HCEC 1CT (cell line): Measurements from ENCODE around the gene CDH26.
"Not testable (repeated sequence)": the region's sequence is repeated elsewhere in the genome, so short reads cannot be mapped to it uniquely, and the experiment has no call there.

ENCODE experiments used
- DNase-seq: peaks from one replicate; pipeline ENCODE4 v3.0.0-alpha.2; 2017

The CDH26 gene

GRCh38 chr20:59942245-59942644 lies 16.0 kb upstream of the CDH26 start:
- DNase-seq = no peak

GRCh38 chr20:59944726-59945125 lies 13.5 kb upstream of the CDH26 start:
- DNase-seq = no peak

DNA sequence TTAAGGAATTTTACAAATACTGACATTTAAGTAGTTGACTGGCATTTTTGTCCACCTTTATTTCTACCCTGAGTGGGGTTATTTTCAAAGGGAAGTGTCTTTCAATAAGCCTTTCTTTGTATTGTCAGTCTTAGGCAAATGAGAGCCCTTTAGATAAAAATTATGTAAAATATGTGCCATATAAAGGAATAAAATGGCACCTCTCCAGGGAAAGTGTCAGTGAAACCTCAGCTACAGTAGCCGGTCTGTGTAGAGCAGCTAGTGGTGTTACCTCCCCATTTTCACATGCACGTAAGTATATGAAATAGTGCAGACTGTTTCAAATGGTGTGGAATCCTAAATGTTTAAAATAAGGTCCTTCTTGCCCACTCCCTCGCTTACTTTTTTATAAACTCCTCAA lies 13.0 kb upstream of the CDH26 start:
- DNase-seq = no peak

- DNase-seq = no peak
Measured at GRCh38 chr20:59945731-59946130, 12.5 kb upstream of the CDH26 start.

DNA sequence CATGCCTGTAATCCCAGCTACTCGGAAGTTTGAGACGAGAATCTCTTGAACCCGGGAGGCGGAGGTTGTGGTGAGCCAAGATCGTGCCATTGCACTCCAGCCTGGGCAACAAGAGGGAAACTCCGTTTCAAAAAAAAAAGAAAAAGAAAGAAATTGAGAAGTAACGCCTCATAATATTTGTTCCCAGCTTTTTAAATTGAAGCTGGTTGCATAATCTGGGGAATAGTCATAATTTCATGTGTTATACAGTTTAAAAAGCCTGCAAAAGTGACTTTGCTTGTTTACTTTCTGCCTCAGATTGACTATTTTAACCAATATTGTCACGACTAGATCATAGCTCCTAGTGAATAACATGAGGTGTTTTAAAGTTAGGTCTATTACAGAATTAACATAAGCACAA lies 10.8 kb upstream of the CDH26 start:
- no peak for DNase-seq

DNA sequence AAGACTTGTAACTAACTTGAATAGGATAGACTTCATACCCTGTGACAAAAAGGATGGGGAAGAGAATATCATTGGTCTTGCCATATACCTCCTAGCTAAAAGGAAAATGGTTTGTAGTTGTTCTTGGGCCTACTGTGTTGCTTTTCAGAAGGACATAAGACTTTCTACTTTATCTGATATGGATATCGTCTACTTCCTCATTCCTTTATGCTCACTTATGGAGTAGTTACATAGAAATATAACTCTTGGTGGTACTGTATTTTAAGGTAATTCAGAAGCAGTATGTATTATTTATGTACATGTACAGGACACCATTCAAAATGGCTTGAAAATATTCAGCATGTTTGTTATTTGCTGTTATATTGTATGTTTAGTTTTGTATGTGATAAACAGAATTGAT lies 10.0 kb upstream of the CDH26 start:
- DNase-seq = no peak

DNA sequence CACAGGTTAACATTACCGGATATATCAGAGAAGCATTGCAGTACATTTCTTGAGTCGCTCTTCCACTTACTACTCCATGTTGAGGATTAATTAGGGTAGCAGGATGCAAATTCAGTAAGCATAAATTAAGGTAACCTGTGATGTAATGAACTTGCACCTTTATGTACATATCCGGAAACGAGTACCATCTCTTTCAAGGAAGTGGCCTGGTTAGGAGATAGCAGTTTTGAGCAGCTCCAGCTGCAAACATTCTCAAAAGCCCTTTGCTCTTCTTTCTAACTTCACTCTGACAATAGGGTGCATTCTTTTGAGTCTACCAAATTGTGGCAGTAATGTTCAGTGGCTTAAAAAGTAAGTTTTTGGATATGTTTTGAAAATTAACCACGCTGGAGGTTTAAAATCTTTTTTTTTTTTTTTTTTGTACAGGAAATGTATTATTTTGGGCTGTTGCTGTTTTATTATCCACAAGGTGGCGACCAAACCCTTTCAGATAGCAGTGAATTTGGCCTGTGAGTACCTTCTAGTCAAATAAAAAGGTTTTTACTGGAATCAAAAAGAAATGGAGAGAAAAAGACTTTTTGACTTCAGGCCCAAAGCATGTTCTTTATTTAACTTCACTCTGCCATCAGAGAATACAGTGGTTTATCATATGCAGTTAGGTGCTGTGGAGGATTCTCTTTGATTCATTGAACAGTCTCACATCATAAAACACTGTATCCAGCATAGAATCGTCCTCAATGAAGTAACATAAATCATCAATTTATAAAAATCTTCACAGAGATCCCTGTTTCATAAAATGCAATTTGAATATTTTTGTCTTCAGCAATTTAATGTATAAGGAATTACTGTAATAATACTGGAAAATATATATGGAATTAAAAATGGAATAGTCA lies 9.1 kb upstream of the CDH26 start:
- DNase-seq = peak; percentile 35

GRCh38 chr20:59949911-59950310 lies 8.3 kb upstream of the CDH26 start:
- DNase-seq = no peak

- no peak for DNase-seq
Measured at GRCh38 chr20:59954718-59955117, 3.5 kb upstream of the CDH26 start.

DNA sequence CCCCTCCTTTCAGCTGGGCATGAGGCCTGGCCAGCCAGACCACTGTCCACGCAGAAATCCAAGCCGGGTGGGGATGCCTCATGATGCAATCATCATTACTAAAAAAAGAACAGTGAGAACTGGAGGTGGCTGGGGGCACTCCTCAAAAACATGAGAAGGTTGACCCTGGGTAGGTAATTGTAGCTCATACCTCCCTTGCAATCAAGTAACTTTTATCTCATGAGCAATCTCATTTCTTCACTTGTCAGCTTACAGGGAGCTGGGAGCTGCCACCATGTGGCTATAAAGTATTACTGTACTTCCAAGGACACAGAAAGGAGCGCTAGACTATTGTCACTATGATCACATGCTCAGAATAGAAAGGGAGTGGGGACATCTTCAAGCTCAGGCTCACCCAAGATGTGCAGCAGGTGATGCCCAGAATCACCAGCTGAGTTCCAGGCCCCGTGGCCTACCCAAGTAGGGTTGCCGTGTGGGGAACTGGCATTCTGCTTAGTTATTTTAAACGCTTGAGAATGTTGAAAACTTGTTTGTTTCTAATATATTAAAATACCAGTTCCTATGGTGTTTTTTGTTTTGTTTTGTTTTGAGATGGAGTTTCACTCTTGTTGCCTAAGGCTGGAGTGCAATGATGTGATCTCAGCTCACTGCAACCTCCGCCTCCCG lies 3.0 kb upstream of the CDH26 start:
- peak; percentile 17 for DNase-seq

GRCh38 chr20:59957568-59957967 lies 655 bp upstream of the CDH26 start:
- not testable (repeated sequence) for DNase-seq

GRCh38 chr20:59958626-59959025 lies 403 bp downstream of the CDH26 start:
- DNase-seq = no peak

DNA sequence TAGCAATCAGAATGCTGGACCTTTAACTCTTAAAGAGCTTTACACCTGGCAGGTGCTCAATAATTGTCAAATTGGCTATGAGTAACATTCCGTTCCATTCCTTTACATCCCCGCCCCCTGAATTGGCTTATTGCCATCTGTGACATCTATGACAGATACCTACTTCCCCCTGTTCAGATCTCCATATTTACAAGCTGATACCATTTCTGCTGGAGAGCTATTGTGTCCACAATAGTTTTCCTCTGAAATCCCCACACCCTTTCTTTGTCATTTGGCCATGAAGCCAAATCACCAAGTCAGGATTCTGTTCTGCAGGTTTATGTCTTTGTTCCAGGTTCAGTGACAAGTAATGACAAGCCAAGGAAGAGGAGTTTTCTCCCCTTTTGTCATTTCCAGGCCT lies 3.2 kb downstream of the CDH26 start:
- no peak for DNase-seq

DNA sequence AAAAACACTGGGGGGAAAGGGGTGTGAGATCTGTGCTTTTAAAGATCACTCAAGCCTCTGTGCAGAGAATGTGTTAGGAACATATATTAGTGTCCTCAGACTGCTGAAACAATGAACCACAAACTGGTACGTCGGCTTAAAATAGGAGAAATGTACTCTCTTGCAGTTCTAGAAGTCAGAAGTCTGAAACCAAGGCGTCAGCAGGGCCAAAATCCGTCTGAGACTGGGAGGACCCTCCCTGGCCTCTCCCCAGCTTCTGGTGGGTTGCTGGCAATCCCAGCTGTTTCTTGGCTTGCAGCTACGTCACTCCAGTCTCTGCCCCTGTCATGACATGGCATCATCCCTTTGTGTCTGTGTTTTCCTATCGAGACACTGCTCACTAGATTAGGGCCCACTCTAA lies 3.9 kb downstream of the CDH26 start:
- no peak for DNase-seq

DNA sequence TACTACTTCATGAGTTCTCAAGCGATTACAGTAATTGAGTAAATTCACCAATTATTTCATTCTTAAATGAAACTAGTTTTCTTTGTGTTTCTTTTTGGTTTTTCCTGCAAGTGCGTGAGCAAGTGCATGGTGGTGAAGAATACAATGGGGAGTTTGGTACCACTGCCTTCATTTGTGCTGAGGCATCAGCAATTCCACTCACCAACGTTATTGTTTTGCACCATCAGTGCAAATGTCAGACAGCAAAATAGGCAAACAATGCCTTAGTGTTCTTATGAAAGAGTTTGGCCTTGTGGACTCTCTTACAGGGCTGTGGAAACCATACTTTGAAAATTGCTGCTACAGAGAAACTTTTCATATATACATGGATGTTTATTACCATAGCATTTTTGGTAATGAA lies 8.2 kb downstream of the CDH26 start:
- DNase-seq = no peak

- DNase-seq = no peak
Measured at GRCh38 chr20:59971428-59971827, 13.2 kb downstream of the CDH26 start.

- no peak for DNase-seq
Measured at GRCh38 chr20:59972037-59972801, 14.0 kb downstream of the CDH26 start.

- DNase-seq = no peak
Measured at GRCh38 chr20:59976156-59976782, 18.0 kb downstream of the CDH26 start.

- DNase-seq = no peak
Measured at GRCh38 chr20:59977086-59977485, 18.9 kb downstream of the CDH26 start.

DNA sequence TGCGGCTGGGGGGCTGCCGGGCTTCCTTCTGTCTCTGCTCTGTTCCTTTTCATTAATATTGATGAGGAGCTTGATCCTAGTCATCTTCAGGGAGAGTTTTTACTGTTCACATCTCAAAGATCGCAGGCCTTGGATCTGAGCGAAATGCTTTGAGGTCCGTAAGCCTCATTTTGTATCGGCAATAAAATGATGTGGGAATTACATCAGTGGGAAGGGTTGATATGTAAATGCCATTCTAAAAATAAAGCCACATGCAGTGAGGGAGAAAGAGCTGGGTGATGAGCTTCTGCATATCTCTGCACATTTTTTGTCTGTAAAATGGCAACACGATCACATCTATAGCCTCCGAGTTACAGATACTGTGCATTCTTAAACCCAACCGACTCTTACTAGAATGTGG lies 24.9 kb downstream of the CDH26 start:
- no peak for DNase-seq

DNA sequence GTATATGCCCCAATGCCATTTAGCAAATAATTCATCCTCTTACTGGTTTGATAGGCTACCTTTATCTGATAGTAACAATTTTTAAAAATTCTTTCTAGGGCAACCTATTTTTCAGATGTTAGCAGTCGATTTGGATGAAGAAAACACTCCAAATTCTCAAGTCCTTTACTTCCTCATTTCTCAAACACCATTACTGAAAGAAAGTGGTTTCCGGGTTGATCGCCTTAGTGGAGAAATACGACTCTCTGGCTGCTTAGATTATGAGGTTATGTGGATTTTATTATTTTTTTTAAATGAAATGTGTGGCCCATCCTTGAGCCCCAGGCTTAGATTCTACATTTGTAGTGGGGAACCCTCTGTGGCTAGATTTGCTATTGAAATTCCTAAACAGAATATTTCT lies 26.3 kb downstream of the CDH26 start:
- DNase-seq = no peak

- DNase-seq = no peak
Measured at GRCh38 chr20:59985164-59985563, 26.9 kb downstream of the CDH26 start.

- DNase-seq = no peak
Measured at GRCh38 chr20:59985864-59986263, 27.6 kb downstream of the CDH26 start.
